Raji (cell line): ENCODE data around the gene SMYD3.

ENCODE experiments used
- POLR2A ChIP-seq: IDR thresholded peaks from 2 replicates; pipeline ENCODE4 v1.6.1; 2011; ENCODE audit warnings: low read depth, low read length, control low read depth; ENCODE audit not compliant: insufficient read depth

SMYD3 gene

GRCh38 chr1:246526915-246527314, 19.8 kb upstream of the SMYD3 start:
- TF ChIP-seq POLR2A = no peak

DNA sequence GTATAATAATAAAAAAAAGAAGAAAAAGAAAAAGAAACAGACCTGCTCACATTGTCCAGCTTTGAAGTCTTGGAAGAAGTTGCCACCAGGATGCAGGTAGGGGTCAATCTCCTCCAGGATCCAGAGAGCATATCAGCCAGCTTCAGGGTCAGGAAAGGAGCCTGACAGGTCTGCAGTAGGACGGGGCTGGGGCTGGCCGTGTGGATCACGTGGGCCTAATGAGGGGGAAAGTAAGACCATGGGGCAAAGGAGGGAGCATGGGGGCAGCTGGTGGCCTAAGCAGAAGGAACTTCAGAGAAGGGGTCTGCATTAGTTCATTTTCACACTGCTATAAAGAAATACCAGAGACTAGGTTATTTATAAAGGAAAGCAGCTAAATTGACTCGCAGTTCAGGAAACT, 19.3 kb upstream of the SMYD3 start:
- no peak for TF ChIP-seq POLR2A

DNA sequence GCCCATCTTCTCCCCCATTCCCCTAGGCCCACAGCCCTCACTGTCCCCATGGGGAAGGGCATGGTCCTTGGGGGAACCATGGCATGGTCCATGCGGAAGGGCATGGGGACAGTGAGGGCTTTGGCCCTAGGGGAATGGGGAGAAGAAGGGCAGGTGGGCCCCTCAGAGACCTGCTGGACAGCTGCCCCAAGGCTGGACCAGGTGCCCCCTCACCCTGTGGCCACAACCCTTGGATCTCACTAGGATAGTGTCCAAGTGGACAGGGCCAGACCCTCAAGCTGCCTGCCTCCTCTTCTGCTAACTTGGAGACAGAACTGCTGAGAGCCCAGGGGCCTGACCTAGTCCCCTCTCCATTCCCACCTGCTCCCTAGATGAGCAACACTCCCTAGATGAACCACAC, 12.4 kb upstream of the SMYD3 start:
- TF ChIP-seq POLR2A = no peak

- no peak for TF ChIP-seq POLR2A
Observed at GRCh38 chr1:246518456-246519205, 11.6 kb upstream of the SMYD3 start.

DNA sequence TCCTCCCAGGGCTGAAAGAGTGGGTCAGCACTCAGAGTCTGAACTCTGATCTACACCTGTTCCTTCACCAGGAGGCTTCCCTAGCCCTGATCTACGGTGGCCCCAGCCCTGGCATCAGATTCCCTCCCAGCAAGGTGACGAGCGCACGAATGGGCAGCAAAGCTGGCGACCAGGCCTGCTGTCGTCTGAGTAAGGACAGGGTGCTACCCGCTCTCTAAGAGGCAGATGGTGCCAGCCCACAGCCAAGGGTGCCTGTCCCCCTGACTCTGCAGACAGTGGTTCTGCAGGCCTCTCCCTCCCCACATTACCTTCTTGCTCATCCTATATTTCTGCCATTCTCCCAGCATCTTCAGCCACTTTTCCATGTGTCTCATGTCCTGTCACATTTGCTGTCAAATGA, 10.3 kb upstream of the SMYD3 start:
- no peak for TF ChIP-seq POLR2A

GRCh38 chr1:246516126-246516525, 9.0 kb upstream of the SMYD3 start:
- TF ChIP-seq POLR2A = no peak

DNA sequence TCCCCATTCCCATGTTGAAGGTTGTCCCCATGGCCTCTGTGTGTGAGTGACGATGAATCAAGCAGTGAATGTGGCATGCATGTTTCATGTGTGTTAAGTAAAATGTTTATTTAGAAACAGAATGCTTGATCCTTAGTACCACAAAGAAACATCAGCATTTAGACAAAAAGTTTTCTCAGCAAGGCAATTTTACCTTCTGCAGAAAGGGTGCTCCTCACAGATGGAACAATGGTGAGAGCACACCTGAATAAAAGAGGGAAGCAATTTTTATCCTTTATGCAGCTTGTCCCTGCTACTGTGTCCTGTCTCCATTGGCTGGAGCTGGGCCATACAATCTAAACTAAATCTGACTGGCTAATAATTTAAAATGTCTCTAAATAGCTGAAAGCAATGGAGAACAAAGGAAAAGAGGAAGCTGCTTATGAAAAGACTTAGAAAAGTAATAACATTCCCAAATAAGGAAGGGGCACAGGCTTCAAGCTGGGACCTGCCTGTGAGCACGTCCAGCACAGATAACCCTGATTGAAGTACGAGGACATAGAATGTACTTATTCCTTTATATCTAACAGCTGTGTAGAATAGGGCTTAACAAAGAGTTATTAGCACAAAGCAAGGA, 8.4 kb upstream of the SMYD3 start:
- no peak for TF ChIP-seq POLR2A

- TF ChIP-seq POLR2A = no peak
Observed at GRCh38 chr1:246513619-246514343, 6.7 kb upstream of the SMYD3 start.

DNA sequence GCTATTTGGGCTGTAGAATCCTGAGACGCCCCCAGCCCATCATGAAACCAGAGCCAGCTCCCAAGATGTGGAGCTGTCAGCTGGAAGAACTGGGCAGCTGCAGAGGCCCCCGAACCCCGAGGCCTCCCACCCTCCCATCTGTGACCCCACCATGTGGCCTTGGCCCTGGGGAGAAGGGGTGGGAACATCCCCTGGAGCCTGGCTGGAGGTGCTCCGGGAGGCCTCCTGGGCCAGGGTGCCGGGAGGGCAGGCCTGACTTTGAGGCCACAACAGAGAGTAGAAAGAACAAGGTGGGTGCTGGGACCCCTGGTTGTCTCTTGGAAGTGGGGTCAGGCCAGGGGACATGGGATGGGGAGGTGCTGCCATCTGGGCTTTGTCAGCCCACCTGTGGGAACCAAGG, 6.0 kb upstream of the SMYD3 start:
- TF ChIP-seq POLR2A = no peak

DNA sequence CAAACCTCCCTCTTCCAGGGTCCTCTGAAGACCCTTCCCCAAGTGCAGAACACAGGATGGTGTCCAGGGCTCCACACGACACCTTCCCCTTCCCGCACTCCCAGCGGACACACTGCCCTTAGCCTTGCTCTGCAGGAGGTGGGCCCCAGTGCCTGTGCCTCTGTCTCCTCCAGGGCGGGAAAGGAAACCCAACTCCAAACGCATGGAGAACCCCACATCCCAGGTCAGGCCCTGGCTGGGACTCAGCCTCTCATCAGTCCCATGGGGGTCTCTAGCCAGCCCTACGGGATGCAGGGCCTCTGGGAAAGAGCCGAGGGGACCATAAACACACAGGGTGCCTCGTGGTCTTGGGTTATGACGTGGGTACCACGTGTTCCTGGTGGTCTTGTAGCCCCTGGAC, 5.6 kb upstream of the SMYD3 start:
- TF ChIP-seq POLR2A = no peak

DNA sequence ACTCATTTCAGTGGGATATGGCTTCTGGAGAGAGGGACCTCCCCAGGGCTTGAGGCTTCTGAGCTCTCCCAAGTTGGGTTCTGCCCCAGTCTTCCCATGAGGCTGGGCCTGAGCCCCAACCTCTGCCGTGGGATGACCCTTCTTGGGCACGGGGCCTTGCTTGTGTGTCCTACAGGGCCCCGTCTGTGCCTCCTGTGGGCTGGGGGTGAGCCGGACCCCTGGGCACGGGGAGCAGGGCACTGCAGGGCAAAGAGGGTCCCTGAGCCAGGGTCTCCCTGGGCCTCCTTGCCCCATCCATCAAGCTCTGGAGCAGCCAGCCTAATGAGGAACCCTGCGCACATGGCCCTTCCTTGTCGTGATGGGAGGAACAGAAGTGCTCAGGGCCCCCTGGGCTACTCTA, 5.2 kb upstream of the SMYD3 start:
- TF ChIP-seq POLR2A = no peak

DNA sequence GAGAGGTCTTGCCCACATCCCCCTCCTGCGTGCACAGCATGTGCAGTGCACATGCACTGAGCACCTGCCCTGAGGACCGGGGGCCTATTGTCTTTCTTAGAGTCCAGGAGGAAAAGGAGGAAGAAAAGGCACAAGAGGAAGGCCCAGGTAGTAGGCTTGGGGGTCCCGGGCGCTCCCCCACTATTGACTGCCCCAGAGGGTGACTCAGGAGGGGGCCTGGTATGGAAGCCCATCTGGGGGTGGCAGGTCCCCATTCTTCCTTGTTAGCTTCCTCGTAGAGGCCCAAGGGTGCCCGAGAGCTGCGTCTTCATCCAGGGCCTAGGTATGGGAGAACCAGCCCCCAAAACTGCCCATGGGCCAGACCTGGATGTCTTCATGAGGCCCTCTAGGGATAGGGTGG, 4.1 kb upstream of the SMYD3 start:
- no peak for TF ChIP-seq POLR2A

- TF ChIP-seq POLR2A = no peak
Observed at GRCh38 chr1:246510147-246511030, 3.3 kb upstream of the SMYD3 start.

DNA sequence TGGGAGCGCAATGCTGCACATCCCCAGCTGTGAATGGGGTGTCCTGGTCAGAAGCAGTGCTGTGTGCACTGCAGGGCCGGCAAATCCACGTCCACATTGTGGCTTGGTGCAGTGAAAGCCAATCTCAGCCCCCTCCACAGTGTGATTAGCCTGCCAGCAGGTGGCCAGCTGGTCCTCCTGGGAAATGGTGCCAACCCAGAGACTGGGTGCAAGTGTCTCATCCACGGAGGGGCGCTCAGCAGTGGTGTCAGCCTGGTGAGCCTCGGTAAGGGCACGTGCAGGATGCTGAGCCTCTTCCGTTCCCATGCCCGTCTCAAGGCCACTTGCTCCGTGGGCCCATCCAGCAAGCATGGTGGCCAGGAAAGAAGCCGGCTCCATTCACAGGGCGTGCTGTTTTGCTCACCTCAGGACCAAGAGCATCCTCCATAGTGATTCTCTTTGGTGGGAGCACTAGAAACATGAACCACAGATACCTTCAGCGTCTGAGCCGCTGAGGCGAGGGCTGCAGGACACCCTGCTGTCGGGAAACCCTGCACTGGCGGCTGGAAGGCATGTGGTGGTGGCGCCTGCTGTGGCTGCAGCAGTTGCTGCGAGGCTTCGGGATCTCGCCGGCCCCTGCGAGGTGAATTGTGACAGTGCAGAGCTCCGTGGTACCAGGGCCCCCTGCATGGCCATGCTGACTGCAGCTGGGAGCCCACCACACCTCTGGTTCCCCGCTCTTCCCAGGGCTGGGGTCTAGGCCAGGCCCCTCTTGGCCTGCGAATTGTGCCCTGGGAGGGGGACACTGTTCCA, 2.0 kb upstream of the SMYD3 start:
- TF ChIP-seq POLR2A = no peak

DNA sequence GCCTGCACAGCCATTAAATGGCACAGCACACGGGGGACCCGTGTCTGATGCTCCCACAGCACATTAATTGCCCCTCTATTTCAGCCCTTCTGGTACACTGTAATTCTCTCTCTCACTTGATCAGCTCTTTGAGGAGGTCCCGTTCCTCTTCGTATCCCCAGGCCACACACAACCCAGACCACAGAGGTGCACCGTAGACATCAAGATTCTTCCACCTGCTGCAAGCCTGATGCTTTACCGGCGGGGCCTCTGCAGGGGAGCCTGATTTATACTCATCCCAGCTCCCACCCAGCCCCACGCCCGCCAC, 759 bp downstream of the SMYD3 start:
- TF ChIP-seq POLR2A = no peak
